ENCODE results near the gene SOCS6. TPM values are rescaled to one million over a fixed set of nuclear protein-coding genes. Genes with fewer than 3 reads are reported as not detected.
"Not testable (repeated sequence)": the region's sequence is repeated elsewhere in the genome, so short reads cannot be mapped to it uniquely, and the experiment has no call there.

Gene SOCS6
- total RNA-seq, 1 donor from 2014 or later = 29.3 TPM

DNA sequence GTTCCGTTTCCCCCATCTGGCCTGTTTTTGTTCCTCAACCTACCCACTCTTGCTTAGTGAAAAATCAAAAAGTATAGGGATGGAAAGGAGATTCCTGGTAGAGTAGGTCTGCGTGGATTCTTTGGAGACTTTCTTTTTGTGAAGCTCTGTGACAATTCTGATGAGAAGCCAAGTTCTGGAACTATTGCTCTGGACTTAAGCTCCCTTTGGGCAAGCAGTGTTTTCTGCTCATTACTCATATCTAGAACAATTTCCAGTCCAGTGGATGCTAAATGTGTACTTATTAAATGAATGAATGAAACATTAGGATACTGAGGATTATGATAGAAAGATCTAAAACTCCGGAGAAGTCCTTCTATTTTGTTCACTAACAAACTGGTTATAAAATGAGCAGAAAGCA lies 76.5 kb downstream of the SOCS6 start:
- H3K9me3 Mint-ChIP-seq = no peaks in the 10 kb centered on the region
- no peak overlapping the region for H3K27ac Mint-ChIP-seq
- H3K36me3 Mint-ChIP-seq = no peaks in the 10 kb centered on the region

DNA sequence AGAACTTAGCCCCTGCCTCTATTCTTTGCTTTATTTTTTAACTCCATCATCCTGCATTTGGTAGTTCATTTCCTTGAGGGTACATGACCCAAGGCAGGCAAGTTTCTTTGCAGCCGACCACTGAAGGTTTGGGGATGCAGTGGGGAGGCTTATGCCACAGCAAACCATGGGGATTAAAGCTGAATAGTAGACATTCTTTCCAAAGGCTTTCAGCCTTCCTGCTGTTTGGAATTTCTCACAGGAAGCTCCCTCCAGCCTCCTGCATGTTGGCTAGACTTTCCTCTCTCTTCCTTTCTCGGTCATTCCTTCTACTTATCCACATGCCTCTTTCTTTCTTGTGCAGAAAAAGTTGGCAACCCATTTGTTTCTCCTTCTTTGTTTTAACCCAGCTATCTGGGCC lies 77.3 kb downstream of the SOCS6 start:
- Mint-ChIP-seq H3K4me3 (no peak overlapping the region), H3K9me3 (no peaks in the 10 kb centered on the region), H3K27ac (no peak overlapping the region), H3K4me1 (peaks cover 11% of the 10 kb centered on the region), H3K36me3 (no peaks in the 10 kb centered on the region), H3K27me3 (ENCODE audit: low read depth) (no peaks in the 10 kb centered on the region)
- TF ChIP-seq, protein P1, sequence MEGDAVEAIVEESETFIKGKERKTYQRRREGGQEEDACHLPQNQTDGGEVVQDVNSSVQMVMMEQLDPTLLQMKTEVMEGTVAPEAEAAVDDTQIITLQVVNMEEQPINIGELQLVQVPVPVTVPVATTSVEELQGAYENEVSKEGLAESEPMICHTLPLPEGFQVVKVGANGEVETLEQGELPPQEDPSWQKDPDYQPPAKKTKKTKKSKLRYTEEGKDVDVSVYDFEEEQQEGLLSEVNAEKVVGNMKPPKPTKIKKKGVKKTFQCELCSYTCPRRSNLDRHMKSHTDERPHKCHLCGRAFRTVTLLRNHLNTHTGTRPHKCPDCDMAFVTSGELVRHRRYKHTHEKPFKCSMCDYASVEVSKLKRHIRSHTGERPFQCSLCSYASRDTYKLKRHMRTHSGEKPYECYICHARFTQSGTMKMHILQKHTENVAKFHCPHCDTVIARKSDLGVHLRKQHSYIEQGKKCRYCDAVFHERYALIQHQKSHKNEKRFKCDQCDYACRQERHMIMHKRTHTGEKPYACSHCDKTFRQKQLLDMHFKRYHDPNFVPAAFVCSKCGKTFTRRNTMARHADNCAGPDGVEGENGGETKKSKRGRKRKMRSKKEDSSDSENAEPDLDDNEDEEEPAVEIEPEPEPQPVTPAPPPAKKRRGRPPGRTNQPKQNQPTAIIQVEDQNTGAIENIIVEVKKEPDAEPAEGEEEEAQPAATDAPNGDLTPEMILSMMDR (IDR thresholded peaks at IDR 0.05; ENCODE audit: unreplicated experiment) = no peak
- no peak for DNase-seq (ENCODE audit: low spot score in 2 of 2, unreplicated experiment in 2 of 2)

More for the DNA sequence above, 76.5 kb downstream of the SOCS6 start:
- Mint-ChIP-seq H3K4me1 (peaks cover 11% of the 10 kb centered on the region), H3K27me3 (ENCODE audit: low read depth) (no peaks in the 10 kb centered on the region), H3K4me3 (no peak overlapping the region)
- TF ChIP-seq, protein P1 (IDR thresholded peaks at IDR 0.05; ENCODE audit: unreplicated experiment) = no peak
- DNase-seq (ENCODE audit: low spot score in 2 of 2, unreplicated experiment in 2 of 2) = no peak

DNA sequence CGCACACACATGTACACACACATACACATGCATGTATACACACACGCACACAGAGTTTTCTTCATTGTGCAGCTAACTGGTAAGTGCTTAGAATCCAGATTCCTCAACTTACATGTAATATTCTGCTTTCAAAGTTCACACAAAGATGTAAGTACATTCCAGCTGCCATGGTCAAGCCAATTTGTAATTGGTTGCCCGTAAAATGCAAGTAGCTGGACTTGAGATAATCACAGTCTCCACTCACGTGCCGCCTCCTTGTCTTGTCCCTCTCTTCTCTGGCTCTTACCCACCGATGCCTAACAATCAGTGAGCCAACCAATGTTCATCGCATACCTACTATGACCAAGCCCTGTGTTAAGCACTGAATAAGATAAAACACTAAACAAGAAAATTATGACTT lies 77.8 kb downstream of the SOCS6 start:
- Mint-ChIP-seq H3K4me3 (no peak overlapping the region), H3K27ac (no peak overlapping the region), H3K4me1 (peaks cover 11% of the 10 kb centered on the region), H3K27me3 (ENCODE audit: low read depth) (no peaks in the 10 kb centered on the region), H3K36me3 (no peaks in the 10 kb centered on the region), H3K9me3 (no peaks in the 10 kb centered on the region)
- DNase-seq (ENCODE audit: low spot score in 2 of 2, unreplicated experiment in 2 of 2) = no peak
- TF ChIP-seq, protein P1 (IDR thresholded peaks at IDR 0.05; ENCODE audit: unreplicated experiment) = no peak

DNA sequence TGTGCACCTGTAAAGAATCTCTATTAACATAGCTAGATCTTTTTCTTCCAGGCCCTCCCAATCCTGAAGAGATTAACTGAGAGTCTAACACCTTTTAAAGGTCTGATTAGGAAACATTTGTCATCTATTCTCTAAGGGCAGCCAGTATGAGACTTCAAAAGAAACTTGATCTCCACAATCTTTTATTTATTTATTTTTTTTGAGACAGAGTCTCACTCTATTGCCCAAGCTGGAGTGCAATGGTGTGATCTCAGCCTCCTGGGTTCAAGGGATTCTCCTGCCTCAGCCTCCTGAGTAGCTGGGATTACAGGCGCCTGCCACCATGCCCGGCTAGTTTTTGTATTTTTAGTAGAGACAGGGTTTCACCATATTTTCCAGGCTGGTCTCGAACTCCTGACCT lies 78.5 kb downstream of the SOCS6 start:
- not testable (repeated sequence) for H3K4me3 Mint-ChIP-seq; H3K27ac Mint-ChIP-seq; DNase-seq (ENCODE audit: low spot score in 2 of 2, unreplicated experiment in 2 of 2); H3K27me3 Mint-ChIP-seq (ENCODE audit: low read depth); H3K9me3 Mint-ChIP-seq; H3K36me3 Mint-ChIP-seq
- H3K4me1 Mint-ChIP-seq = peaks cover 11% of the 10 kb centered on the region

DNA sequence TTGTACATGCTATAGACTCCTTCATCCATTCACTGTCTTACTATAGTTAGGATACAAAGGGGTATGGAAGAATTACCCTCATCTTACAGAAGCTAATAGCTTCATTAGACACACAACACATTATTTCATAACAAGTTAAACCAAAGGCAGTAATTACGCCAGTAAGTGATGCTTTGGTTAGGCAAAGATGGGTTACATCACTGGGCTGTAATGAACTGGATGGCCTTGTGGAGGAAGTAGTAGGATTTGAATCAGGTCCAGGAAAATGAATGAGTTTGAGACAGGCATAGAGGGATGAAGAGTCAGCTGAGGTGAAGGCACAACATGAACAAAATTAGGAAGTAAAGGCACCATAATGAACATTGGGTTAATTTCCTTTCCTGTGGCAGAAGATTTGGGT lies 80.1 kb downstream of the SOCS6 start:
- Mint-ChIP-seq H3K9me3 (no peaks in the 10 kb centered on the region), H3K27ac (no peak overlapping the region), H3K4me3 (no peak overlapping the region), H3K27me3 (ENCODE audit: low read depth) (no peaks in the 10 kb centered on the region), H3K36me3 (no peaks in the 10 kb centered on the region), H3K4me1 (peaks cover 11% of the 10 kb centered on the region)
- TF ChIP-seq, protein P1 (IDR thresholded peaks at IDR 0.05; ENCODE audit: unreplicated experiment) = no peak
- no peak for DNase-seq (ENCODE audit: low spot score in 2 of 2, unreplicated experiment in 2 of 2)

DNA sequence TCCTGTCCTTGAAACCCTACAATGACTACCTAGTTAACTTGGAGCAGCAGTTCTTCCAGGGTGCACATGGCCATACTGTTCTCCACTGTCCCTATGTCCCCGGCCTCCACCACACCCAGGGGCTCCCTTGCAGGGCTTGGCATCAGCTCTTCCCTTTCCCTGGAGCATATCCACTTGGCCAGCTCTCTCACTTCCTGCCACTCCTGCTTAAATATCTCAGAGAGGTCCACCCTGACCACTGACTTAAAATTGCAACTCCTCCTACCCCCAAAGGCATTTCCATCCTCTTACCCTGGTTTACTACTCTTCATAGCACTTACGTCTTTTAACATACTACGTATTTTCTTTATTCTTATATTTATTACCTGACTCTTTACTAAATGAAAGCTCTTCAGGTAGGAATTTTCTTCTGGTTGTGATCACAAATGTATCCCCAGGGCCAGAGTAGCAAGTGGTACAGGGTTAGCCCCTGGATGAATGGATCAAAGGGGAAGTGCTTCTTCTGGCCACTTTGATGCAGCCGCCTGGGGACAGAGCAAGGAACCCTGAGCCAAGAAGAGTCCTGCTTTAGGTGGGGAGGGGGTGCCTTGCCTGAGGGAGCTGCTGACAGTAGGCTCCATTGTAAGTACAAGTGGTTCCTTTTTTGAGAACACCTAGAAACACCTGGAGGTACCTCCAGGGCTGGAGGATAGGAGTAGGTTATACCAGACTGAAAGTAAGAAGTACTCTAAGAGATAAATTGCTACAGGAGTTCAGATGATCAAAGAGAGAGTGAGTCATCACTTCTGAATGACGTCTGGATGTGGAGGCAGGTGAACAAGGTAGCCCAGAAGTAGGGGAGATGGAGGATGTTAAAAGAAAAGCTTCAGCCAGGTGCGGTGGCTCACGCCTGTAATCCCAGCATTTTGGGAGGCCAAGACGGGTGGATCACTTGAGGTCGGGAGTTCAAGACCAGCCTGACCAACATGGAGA lies 82.2 kb downstream of the SOCS6 start:
- Mint-ChIP-seq H3K9me3 (no peaks in the 10 kb centered on the region), H3K36me3 (no peaks in the 10 kb centered on the region), H3K27ac (no peak overlapping the region), H3K4me3 (no peak overlapping the region), H3K4me1 (peaks cover 9% of the 10 kb centered on the region), H3K27me3 (ENCODE audit: low read depth) (no peaks in the 10 kb centered on the region)
- no peak for DNase-seq (ENCODE audit: low spot score in 2 of 2, unreplicated experiment in 2 of 2)
- TF ChIP-seq, protein P1 (IDR thresholded peaks at IDR 0.05; ENCODE audit: unreplicated experiment) = no peak
